HG03025 (cell line): Measurements from ENCODE around the gene REST.
A peak's percentile ranks its signal among the peaks of the same experiment; 100 is the strongest.

Experiments used
- ATAC-seq: cut with Tn5 transposase; IDR thresholded peaks from one replicate; pipeline ENCODE4 v1.9.1; 2021; ENCODE audit warnings: mild to moderate bottlenecking, moderate library complexity; ENCODE audit not compliant: unreplicated experiment, low FRiP score

Gene REST

GRCh38 chr4:56976837-56977320 is 69.2 kb downstream of the REST start:
- ATAC-seq = peak; percentile 25

- peak; percentile 80 for ATAC-seq
Observed at GRCh38 chr4:56977321-56978012, 69.8 kb downstream of the REST start, which contains the start of gene NOA1. Gene NOA1 (minus strand): TSS chr4:56977606. CDS start chr4:56977585, 21 bp downstream.

GRCh38 chr4:56978750-56979303 is 71.1 kb downstream of the REST start, which contains the start of gene POLR2B:
Gene POLR2B (plus strand): TSS chr4:56978896. CDS start chr4:56978986, 90 bp downstream.
- ATAC-seq = peak; percentile 44

- no peak for ATAC-seq
Observed at GRCh38 chr4:56979421-56980072, 71.8 kb downstream of the REST start.

GRCh38 chr4:56981795-56982201 is 74.1 kb downstream of the REST start:
- no peak for ATAC-seq

- ATAC-seq = no peak
Observed at GRCh38 chr4:56986192-56986591, 78.5 kb downstream of the REST start.

GRCh38 chr4:56986952-56987351 is 79.3 kb downstream of the REST start:
- no peak for ATAC-seq

- ATAC-seq = no peak
Observed at GRCh38 chr4:56990109-56990905, 82.6 kb downstream of the REST start.

GRCh38 chr4:56995525-56995924 is 87.8 kb downstream of the REST start:
- ATAC-seq = no peak

GRCh38 chr4:56999751-57000150 is 92.1 kb downstream of the REST start:
- no peak for ATAC-seq

GRCh38 chr4:57013543-57014120 is 105.9 kb downstream of the REST start:
- ATAC-seq = no peak
